Upper lobe of right lung (tissue), 1 donor: ENCODE results near the gene COBL. TPM values are rescaled to one million over a fixed set of nuclear protein-coding genes. Genes with fewer than 3 reads are reported as not detected.

ENCODE experiments used
- ATAC-seq: fragments of 200-7000 bp; cut with Tn5 transposase; one replicate; pipeline ENCODE4 v1.9.1; 2020; ENCODE audit warnings: mild to moderate bottlenecking, moderate library complexity
- DNase-seq: peaks from one replicate; pipeline ENCODE4 v3.0.0-alpha.2; 2020
- H3K27ac ChIP-seq: fragments of 200-600 bp; one replicate; pipeline ENCODE4 v1.8.0; 2022
- H3K27me3 ChIP-seq: fragments of 200-600 bp; one replicate; pipeline ENCODE4 v1.8.0; 2022; ENCODE audit warnings: mild to moderate bottlenecking
- H3K36me3 ChIP-seq: fragments of 200-600 bp; one replicate; pipeline ENCODE4 v1.8.0; 2022
- H3K4me1 ChIP-seq: fragments of 200-600 bp; one replicate; pipeline ENCODE4 v1.8.0; 2022
- H3K4me3 ChIP-seq: fragments of 200-600 bp; one replicate; pipeline ENCODE4 v1.8.0; 2022; ENCODE audit warnings: mild to moderate bottlenecking
- H3K9me3 ChIP-seq: fragments of 200-600 bp; one replicate; pipeline ENCODE4 v1.8.0; 2022
- intact Hi-C: fragments of 100-400 bp; cut with DNase I; formaldehyde crosslinking; loops from one replicate; pipeline ENCODE4 v1.11.0; 2022
- total RNA-seq: library from RNA; stranded (reverse); fragmentation: NEBNext Ultra II Directional; extraction: Animal tissue kit (Norgen Biotek cat#: 25700); gene quantifications from one replicate; pipeline ENCODE4 v1.2.1, GENCODE V29; 2021
- TF ChIP-seq, protein P1 (sequence below): fragments of 200-600 bp; IDR thresholded peaks from one replicate; pipeline ENCODE4 v1.8.0; 2022; ENCODE audit warnings: antibody characterized with exemption
- donor health status: DM: no; HTN: yes; CAD: no; lungs with severe emphysema.

COBL gene
- total RNA-seq, 1 donor from 2014 or later = 29.2 TPM

DNA sequence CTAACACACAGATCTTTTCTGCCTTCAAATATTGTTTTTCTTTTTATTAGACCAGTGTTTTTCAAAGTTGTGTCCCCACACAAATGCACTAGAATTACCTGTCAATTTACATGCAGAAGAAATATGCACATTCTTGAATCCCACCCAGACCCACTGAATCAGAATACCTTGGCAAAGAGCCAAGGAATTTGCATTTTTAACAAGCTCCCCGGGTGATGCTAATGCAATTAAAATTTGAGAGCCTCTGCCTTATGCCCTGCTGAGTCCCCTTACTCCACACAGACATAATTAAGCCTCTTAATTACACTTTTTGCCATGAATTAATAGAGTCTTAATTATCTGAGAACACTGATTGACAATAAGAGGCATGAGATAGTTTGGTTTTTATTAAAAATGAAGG lies 332.8 kb downstream of the COBL start:
- intact Hi-C loops = no loop called here
- ATAC-seq (no peak), DNase-seq (no peak)
- Histone ChIP-seq H3K27ac (no peak overlapping the region), H3K27me3 (no peaks in the 10 kb centered on the region), H3K4me1 (no peaks in the 10 kb centered on the region), H3K36me3 (no peaks in the 10 kb centered on the region), H3K4me3 (no peak overlapping the region), H3K9me3 (no peaks in the 10 kb centered on the region)
- TF ChIP-seq, protein P1, sequence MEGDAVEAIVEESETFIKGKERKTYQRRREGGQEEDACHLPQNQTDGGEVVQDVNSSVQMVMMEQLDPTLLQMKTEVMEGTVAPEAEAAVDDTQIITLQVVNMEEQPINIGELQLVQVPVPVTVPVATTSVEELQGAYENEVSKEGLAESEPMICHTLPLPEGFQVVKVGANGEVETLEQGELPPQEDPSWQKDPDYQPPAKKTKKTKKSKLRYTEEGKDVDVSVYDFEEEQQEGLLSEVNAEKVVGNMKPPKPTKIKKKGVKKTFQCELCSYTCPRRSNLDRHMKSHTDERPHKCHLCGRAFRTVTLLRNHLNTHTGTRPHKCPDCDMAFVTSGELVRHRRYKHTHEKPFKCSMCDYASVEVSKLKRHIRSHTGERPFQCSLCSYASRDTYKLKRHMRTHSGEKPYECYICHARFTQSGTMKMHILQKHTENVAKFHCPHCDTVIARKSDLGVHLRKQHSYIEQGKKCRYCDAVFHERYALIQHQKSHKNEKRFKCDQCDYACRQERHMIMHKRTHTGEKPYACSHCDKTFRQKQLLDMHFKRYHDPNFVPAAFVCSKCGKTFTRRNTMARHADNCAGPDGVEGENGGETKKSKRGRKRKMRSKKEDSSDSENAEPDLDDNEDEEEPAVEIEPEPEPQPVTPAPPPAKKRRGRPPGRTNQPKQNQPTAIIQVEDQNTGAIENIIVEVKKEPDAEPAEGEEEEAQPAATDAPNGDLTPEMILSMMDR = no peak

DNA sequence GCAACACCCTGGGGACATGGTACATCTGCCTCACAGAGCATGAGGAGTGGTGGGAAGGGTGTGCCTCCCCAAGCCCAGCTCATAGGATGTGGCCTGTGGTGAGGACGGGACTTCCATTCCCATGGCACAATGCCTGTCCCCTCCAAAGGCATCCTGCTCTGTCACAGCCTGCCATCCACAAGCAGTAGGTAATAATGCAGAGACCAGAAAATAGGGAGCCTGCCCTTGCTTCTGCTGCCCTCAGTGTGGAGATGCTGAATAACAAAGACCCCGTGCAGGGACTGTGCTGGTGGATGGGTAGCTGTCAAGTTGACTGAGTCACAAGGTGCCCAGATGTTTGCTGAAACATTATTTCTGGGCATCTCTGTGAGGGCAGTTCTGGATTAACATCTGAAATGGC lies 334.0 kb downstream of the COBL start:
- no peak for ATAC-seq
- TF ChIP-seq, protein P1 = no peak
- Histone ChIP-seq H3K4me3 (no peak overlapping the region), H3K9me3 (no peaks in the 10 kb centered on the region), H3K4me1 (no peaks in the 10 kb centered on the region), H3K36me3 (no peaks in the 10 kb centered on the region), H3K27ac (no peak overlapping the region), H3K27me3 (no peaks in the 10 kb centered on the region)
- no peak for DNase-seq
- intact Hi-C loops = no loop called here

DNA sequence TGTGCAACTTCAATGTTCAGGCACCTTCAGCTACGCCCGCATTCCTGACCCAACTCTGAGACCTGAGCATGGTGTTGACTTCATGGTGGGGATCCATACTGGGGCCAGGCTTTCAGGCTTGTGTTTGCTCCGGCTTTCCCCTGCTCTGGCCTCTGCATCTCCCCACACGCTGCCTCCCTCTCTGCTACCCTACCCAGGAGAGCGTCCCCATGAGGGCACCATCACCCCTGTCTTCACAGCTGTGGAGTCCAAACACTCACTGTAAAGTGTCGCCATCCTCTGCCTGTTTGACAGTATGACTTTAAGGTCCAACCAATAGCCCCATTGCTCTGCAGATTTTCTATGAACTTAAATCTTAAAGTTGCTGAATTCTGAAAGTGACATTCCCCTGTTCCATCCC lies 334.9 kb downstream of the COBL start:
- intact Hi-C loops = no loop called here
- no peak for DNase-seq

DNA sequence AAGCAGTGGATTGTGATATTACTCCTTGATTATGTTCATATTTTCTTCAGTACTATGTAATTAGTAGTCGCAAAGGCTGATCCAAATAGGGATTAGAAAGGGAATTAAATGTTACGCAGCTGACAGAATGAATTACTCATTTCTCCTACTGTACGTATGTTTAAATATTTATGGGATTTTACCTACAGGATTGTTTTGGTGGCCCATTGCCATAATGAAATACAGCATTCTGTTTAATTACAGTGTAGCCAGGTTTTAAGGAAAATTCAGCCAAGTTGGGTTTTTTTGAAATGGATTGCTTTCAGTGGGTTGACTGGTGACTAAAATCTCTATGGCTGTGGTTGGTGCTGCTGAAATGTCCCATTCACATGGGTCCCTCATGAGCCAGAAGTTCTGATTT lies 336.2 kb downstream of the COBL start:
- intact Hi-C loops = no loop called here

More for the DNA sequence above, 334.9 kb downstream of the COBL start:
- TF ChIP-seq, protein P1 = no peak
- no peaks in the 10 kb centered on the region for H3K27me3 ChIP-seq
- H3K27ac ChIP-seq = no peak overlapping the region
- ATAC-seq = no peak
- no peaks in the 10 kb centered on the region for H3K9me3 ChIP-seq
- no peaks in the 10 kb centered on the region for H3K4me1 ChIP-seq
- no peaks in the 10 kb centered on the region for H3K36me3 ChIP-seq
- H3K4me3 ChIP-seq = no peak overlapping the region

DNA sequence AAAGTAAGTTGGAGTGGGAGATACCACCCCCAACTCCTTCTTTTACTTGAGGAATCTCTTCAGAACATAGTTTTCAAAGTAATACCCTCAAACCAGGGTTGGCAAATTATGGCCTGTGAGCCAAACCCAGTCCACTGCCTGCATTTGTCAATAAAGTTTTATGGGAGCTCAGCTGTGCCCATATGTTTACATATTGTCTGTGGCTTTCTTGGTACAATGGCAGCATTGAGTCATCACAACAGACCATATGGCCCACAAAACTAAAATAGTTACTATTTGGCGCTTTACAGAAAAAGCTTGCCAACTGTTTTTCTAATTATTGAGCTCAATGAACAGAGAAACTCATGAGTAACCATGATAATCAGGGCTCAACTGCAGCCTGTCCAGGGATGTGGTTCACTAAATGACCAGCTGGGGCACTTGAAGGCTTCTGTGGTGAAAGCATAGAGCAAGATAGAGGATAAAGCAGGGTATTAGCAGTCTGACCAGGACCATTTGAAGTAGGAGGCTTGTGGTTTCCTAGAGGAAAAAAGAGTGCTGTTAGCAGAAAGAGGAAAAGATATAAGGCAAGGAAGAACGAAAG lies 337.9 kb downstream of the COBL start:
- ATAC-seq = no peak
- TF ChIP-seq, protein P1 = no peak
- DNase-seq = no peak
- no peaks in the 10 kb centered on the region for H3K9me3 ChIP-seq
- H3K27me3 ChIP-seq = no peaks in the 10 kb centered on the region
- H3K27ac ChIP-seq = no peak overlapping the region
- H3K4me1 ChIP-seq = no peaks in the 10 kb centered on the region
- no peak overlapping the region for H3K4me3 ChIP-seq
- intact Hi-C loops = no loop called here
- no peaks in the 10 kb centered on the region for H3K36me3 ChIP-seq

More for the DNA sequence above, 336.2 kb downstream of the COBL start:
- ATAC-seq = no peak
- H3K9me3 ChIP-seq = no peaks in the 10 kb centered on the region
- no peaks in the 10 kb centered on the region for H3K4me1 ChIP-seq
- H3K27me3 ChIP-seq = no peaks in the 10 kb centered on the region
- DNase-seq = no peak
- TF ChIP-seq, protein P1 = no peak
- H3K36me3 ChIP-seq = no peaks in the 10 kb centered on the region
- no peak overlapping the region for H3K4me3 ChIP-seq
- H3K27ac ChIP-seq = no peak overlapping the region

DNA sequence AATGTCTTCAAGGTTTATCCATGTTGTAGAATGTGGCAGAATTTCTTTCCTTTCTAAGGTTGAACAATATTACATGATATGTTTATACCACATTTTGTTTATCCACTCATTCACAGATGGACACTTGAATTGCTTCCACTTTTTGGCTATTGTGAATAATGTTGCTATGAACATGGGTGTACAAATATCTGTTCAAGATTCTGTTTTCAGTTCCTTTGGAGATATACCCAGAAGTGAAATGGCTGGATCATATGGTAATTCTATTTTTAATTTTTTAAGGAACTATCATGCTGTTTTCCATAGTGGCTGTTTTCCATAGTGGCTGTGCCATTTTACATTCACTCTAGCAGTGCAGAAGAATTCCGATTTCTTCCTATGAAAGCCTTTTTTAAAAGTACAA lies 339.2 kb downstream of the COBL start:
- intact Hi-C loops = no loop called here
- Histone ChIP-seq H3K36me3 (no peaks in the 10 kb centered on the region), H3K27me3 (no peaks in the 10 kb centered on the region), H3K9me3 (no peaks in the 10 kb centered on the region), H3K4me1 (no peaks in the 10 kb centered on the region), H3K4me3 (no peak overlapping the region), H3K27ac (no peak overlapping the region)
- TF ChIP-seq, protein P1 = no peak
- DNase-seq = no peak
- no peak for ATAC-seq
